Ammon's horn (tissue), 1 donor: ENCODE data around the gene CYP2W1.
"Not testable (repeated sequence)": the region's sequence is repeated elsewhere in the genome, so short reads cannot be mapped to it uniquely, and the experiment has no call there.

Experiments used
- DNase-seq: peaks from one replicate; pipeline ENCODE4 v3.0.0-alpha.2; 2016; ENCODE audit warnings: low spot score

Gene CYP2W1

DNA sequence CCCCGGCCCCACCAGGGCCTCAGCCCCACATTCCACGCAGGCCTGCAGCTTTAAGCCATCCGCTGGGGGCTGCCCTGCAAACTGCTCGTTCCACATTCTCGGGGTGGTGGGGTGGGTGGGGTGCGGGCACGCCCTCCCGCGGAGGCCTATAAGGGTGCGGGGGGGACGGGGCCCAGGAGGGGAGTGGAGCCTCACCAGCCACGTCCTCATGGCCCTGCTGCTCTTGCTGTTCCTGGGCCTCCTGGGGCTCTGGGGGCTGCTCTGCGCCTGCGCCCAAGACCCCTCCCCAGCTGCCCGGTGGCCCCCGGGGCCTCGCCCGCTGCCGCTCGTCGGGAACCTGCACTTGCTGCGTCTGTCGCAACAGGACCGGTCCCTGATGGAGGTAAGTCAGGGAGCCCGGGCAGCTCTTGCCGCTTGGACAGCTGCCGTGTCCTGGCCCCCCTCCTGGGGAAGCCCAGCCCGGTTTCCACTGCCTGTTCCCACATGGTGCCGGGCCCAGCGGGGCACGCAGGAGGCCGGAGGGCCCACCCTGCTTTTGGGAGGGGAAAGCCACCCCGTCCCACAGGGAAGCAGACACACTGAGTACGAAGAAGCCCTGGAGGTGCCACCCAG lies at the start of gene CYP2W1:
CYP2W1 (plus strand) TSS at position 178 of the 612 bp plus-strand sequence; CDS start at position 209, 31 bp downstream.
- no peak for DNase-seq

- no peak for DNase-seq
These were observed 48.4 kb upstream of the CYP2W1 start for GRCh38 chr7:934469-935163.

DNA sequence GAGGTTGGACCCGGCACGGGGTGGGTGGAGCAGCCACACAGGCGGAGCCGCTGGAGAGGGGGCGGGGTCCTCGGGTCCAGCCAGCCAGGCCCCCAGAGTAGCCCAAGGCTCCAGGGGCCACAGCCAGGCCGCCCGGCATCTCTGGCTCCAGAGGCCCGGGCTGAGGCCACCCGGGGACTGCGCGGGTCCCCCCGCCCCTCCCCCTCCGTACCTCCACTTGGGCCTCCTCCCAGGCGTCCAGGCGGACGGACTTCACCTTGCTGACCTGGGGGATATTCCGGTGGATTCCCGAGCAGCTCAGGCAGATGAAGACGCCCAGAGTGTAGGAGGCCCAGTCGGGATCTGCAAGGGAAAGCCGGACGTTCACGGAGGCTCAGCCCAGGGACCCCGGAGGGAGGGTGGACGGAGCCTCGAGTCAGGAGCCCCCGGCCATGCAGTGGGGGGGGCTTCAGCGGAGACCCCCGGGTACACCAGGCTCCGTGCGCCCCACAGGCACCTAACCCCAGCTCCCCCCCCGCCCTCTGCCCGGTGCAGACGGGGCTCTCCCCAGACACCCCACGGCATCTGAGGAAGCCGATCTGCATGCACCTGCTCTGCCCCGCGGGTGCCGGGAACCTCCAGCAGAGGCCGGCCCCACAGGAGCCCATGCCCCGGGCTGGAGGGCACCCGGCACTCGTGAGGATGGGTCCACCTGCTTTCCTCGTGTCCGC lies 47.7 kb upstream of the CYP2W1 start:
- DNase-seq, result no peak

- DNase-seq, result no peak
These were observed 47.1 kb upstream of the CYP2W1 start for GRCh38 chr7:935874-936385.

- DNase-seq, result no peak
These were observed 46.5 kb upstream of the CYP2W1 start for GRCh38 chr7:936386-937054.

DNA sequence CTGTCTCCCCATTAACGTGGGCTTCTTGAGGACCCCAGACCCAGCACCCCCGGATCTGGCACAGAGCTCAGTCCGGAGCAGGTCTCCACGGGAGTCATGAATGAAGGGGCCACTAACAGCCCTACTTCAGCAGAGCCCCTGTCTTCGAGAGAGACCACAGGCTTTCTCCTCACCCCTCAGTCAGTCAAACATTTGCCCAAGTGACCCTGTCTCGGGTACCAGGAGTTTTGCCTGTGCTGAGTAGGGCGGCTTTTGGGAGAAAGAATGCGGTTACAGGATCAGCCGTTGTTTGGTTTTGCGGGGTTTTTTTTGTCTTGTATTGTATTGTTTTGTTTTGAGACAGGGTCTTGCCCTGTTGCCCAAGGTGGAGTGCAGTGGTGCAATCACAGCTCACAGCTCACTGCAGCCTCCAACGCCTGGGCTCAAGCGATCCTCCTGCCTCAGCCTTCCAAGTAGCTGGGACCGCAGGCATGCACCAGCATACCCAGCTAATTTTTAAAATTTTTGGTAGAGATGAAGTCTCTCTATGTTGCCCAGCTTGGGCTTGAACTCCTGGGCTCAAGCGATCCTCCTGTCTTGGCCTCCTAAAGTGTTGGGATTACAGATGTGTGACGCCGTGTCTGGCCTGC lies 45.0 kb upstream of the CYP2W1 start:
- no peak for DNase-seq

- no peak for DNase-seq
These were observed 44.3 kb upstream of the CYP2W1 start for GRCh38 chr7:938546-939185.

DNA sequence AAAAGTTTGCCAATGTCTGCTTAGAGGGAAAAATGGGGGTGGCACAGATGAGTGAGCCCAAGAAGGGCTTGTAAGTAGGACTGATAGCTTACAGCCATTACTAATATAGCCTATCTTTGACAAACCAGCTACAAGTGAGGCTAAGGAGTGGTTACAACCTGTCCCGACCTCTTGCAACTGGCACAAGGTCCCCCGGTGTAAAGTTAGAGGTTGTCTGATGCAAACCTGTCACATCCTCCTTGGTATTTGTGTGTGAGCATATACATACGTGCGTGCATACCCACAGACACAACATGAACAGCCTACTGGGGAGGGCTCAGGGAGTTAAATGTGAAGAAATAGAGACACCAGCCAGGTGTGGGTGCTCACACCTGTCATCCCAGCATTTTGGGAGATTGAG lies 43.1 kb upstream of the CYP2W1 start:
- DNase-seq, result no peak

GRCh38 chr7:940599-941408 lies 42.2 kb upstream of the CYP2W1 start:
- DNase-seq, result no peak

DNA sequence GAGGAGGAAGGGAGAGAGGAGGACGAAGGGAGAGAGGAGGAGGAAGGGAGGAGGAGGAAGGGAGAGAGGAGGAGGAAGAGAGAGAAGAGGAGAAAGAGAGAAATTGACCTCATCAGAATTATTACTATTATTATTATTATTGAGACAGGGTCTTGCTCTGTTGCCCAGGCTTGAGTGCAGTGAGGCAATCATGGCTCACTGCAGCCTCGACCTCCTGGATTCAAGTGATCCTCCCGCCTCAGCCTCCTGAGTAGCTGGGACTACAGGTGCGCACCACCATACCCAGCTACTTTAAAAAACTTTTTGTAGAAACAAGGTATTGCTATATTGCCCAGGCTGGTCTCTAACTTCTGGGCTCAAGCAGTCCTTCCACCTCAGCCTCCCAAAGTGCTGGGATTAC lies 39.2 kb upstream of the CYP2W1 start:
- DNase-seq, result not testable (repeated sequence)

DNA sequence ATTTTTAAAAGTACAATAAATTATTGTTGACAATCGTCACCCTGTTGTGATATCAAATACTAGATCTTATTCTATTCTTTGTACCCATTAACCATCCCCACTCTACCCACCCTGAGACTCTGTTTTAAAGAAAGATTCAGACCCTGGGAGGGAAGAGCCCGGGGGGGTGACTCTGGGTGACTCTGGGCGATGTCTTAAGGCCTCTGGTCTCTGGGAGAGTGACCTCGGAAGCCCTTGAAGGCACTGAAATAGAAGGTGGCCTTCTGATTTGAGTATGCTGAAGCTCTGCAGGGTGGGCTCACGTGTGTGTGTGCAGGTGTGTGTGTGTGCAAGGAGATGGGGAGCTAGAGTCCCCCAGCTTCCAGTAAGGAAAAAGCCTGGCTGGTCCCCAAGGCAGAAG lies 38.2 kb upstream of the CYP2W1 start:
- no peak for DNase-seq

GRCh38 chr7:945147-945555 lies 37.8 kb upstream of the CYP2W1 start:
- DNase-seq, result no peak

DNA sequence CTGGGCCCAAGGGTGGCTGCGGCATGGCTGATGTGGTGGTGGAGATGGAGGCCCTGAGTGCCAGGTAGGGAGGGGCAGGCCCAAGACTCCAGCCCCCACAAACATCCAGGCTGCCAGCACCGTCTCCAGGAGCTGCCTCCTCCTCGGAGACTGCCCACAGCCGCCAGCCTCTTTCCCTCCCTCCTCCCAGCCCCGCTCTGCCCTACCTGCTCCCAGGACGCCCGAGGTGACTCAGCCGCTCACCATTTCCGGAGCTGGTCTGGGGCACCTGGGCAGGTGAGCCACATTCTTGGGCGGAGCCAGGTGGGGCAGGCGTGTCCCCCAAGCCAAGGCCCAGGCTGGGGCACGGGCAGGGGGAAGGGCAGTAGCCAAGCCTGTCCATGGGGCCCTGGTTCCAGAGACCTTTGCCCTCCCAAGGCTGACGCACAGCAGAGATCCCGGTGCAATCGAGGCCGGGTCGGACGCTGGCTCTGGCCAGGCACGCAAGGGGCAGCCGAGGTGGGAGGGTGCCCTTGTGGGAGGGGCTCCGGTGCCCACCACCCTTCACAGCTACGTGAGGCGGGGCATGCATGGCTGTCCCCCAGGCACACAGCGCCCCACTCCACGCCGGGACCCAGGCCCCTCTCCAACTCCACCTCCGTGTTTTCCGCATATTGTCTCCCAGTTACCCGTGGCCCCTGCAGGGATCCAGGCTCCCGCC lies 37.3 kb upstream of the CYP2W1 start:
- no peak for DNase-seq

DNA sequence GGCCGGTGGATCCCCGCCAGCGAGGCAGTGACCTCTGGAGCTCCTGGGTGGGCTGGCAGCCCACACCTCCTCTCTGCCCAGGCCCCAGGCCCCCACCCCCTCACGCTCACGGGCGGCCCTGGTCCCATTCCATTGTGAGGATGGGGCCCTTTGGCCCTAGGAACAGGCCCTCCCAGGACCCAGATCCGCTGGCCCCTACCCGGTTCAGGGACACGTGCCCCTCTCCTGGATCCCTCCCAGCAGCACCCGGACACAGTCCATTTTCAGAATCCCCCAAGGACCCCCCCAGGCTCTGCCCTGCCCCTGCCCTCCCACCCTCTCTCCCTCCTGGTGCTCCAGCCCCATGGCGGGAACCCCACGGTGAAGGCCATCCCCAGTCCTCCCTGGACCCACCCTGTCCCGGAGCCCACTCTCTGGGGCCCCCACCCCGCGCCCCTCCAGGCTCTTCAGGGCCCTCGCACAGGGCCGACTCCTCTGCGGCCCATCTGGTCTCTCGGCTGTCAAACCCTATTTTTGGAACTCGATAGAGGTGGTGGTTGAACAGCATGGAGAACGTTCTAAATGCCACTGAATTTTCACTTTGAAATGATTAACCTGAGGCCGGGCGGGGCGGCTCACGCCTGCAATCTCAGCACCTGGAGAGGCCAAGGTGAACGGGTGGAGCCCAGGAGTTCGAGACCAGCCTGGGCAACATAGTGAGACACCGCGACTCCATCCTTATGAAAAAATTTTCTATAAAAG lies 36.6 kb upstream of the CYP2W1 start:
- DNase-seq, result no peak

- DNase-seq, result no peak
These were observed 35.4 kb upstream of the CYP2W1 start for GRCh38 chr7:947391-948210.

DNA sequence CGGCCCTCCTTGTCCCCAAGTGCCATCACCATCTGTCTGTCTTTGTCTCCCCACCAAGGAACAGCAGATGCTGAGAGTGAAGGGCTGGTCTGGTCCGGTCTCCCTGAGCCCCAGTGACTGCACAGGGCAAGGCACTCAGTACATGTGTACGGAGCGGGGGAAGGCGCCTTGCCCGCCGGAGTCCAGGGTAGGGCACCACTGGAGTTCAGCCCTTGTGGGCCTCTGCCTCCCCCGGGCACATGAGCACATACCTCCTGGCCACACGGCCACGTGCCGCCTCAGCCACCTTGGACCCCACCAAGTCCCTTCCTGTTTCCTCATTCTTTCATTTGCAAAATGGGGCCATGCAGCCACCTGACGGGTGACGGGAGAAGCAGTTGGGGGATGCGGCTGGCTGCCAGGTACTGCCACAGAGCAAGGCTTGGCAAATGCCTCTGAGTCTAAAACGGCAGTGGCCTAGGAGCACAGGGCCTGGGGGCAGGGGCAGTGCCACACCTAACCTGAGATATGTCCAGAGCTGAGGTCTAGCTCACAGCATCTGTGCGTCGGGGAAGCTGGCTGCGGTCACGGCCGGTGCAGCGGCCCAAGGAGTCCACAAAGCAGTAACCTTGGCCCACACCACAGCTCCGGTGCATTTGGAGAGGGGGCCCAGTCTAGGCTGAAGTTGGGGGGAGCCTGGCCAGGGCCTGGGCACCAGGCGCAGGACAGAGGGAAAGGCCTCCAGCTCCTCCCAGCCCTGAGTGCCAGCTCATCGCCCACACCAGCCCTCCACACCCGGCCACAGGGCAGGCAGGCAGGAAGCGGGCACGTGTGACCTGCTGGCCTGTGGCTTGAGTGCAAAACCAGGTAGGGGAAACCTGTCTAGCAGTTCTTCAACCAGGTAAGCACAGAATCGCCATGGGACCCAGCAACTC lies 33.7 kb upstream of the CYP2W1 start:
- DNase-seq, result no peak

GRCh38 chr7:951881-952547 lies 31.0 kb upstream of the CYP2W1 start:
- DNase-seq, result no peak
